ENCODE measurements around the gene PHYKPL. TPM values are rescaled to one million over a fixed set of nuclear protein-coding genes. Genes with fewer than 3 reads are reported as not detected.

PHYKPL gene
- polyA plus RNA-seq, 1 donor from 2014 or later = 16.9 TPM

GRCh38 chr5:178211095-178212048 lies 21.2 kb downstream of the PHYKPL start:
- H3K4me2 ChIP-seq (ENCODE audit: low read length) = no peak overlapping the region
- H3K27ac ChIP-seq (ENCODE audit: low read length) = no peak overlapping the region
- H3K9me3 ChIP-seq (ENCODE audit: low read length) = no peaks in the 10 kb centered on the region
- peaks cover 28% of the 10 kb centered on the region for H3K79me2 ChIP-seq (replicated peaks; ENCODE audit: insufficient read depth, low read length)
- H2AFZ ChIP-seq (ENCODE audit: low read depth, low read length) = no peak overlapping the region
- peaks cover 13% of the 10 kb centered on the region for H4K20me1 ChIP-seq (ENCODE audit: insufficient read depth)
- no peaks in the 10 kb centered on the region for H3F3A ChIP-seq (ENCODE audit: insufficient read depth, low read length, poor library complexity, severe bottlenecking)
- no peaks in the 10 kb centered on the region for H3K9me2 ChIP-seq (ENCODE audit: insufficient read depth, low read length)
- no peak for TF ChIP-seq EP300 (conservative IDR thresholded peaks at IDR 0.05; ENCODE audit: poor library complexity, severe bottlenecking)
- no peak for TF ChIP-seq EZH2 (IDR thresholded peaks at IDR 0.05; ENCODE audit: borderline replicate concordance, insufficient read depth, low read length, poor library complexity, severe bottlenecking)
- no peak for TF ChIP-seq MXI1 (conservative IDR thresholded peaks at IDR 0.05; ENCODE audit: poor library complexity, severe bottlenecking)
- TF ChIP-seq SMC3 (conservative IDR thresholded peaks at IDR 0.05; ENCODE audit: poor library complexity) = no peak
- no peak for TF ChIP-seq POLR2AphosphoS5 (IDR thresholded peaks at IDR 0.05)
- TF ChIP-seq CTCF (IDR thresholded peaks at IDR 0.05; ENCODE audit: poor library complexity, severe bottlenecking) = no peak
- TF ChIP-seq TAF1 (IDR thresholded peaks at IDR 0.05; ENCODE audit: low read depth) = no peak
- TF ChIP-seq RAD21 (conservative IDR thresholded peaks at IDR 0.05) = no peak
- no peak for TF ChIP-seq REST (IDR thresholded peaks at IDR 0.05; ENCODE audit: borderline replicate concordance)
- H3K36me3 ChIP-seq (ENCODE audit: insufficient read depth, low read length) = peaks cover 10% of the 10 kb centered on the region
- no peaks in the 10 kb centered on the region for H3K27me3 ChIP-seq (ENCODE audit: insufficient read depth, low read depth, low read length)
- H3K9ac ChIP-seq (ENCODE audit: low read length) = no peak overlapping the region
- H3K4me3 ChIP-seq (ENCODE audit: low read length) = no peak overlapping the region

- Histone ChIP-seq H3K9ac (ENCODE audit: low read length) (no peak overlapping the region), H3K9me2 (ENCODE audit: insufficient read depth, low read length) (no peaks in the 10 kb centered on the region), H3K4me3 (ENCODE audit: low read length) (no peak overlapping the region), H3K4me2 (ENCODE audit: low read length) (no peak overlapping the region), H3K79me2 (replicated peaks; ENCODE audit: insufficient read depth, low read length) (peaks cover 35% of the 10 kb centered on the region), H3K27ac (ENCODE audit: low read length) (no peak overlapping the region), H2AFZ (ENCODE audit: low read depth, low read length) (no peak overlapping the region), H3K27me3 (ENCODE audit: insufficient read depth, low read depth, low read length) (no peaks in the 10 kb centered on the region), H3K36me3 (ENCODE audit: insufficient read depth, low read length) (peaks cover 10% of the 10 kb centered on the region), H3F3A (ENCODE audit: insufficient read depth, low read length, poor library complexity, severe bottlenecking) (no peaks in the 10 kb centered on the region), H3K9me3 (ENCODE audit: low read length) (no peaks in the 10 kb centered on the region), H4K20me1 (ENCODE audit: insufficient read depth) (peaks cover 20% of the 10 kb centered on the region)
- TF ChIP-seq POLR2AphosphoS5 (IDR thresholded peaks at IDR 0.05) = no peak
- TF ChIP-seq SMC3 (conservative IDR thresholded peaks at IDR 0.05; ENCODE audit: poor library complexity) = no peak
- TF ChIP-seq CTCF (IDR thresholded peaks at IDR 0.05; ENCODE audit: poor library complexity, severe bottlenecking) = no peak
- no peak for TF ChIP-seq EZH2 (IDR thresholded peaks at IDR 0.05; ENCODE audit: borderline replicate concordance, insufficient read depth, low read length, poor library complexity, severe bottlenecking)
- no peak for TF ChIP-seq RAD21 (conservative IDR thresholded peaks at IDR 0.05)
- TF ChIP-seq EP300 (conservative IDR thresholded peaks at IDR 0.05; ENCODE audit: poor library complexity, severe bottlenecking) = no peak
- TF ChIP-seq TAF1 (IDR thresholded peaks at IDR 0.05; ENCODE audit: low read depth) = no peak
- TF ChIP-seq MXI1 (conservative IDR thresholded peaks at IDR 0.05; ENCODE audit: poor library complexity, severe bottlenecking) = no peak
- no peak for TF ChIP-seq REST (IDR thresholded peaks at IDR 0.05; ENCODE audit: borderline replicate concordance)
These were observed 21.9 kb downstream of the PHYKPL start for GRCh38 chr5:178210686-178211085.

Measured in neural cell (in vitro differentiated cells).